Panc1 (cell line): Measurements from ENCODE around the gene TEX261. TPM values are rescaled to one million over a fixed set of nuclear protein-coding genes. Genes with fewer than 3 reads are reported as not detected.

ENCODE experiments used
- ATAC-seq: fragments of 200-7000 bp; cut with Tn5 transposase; 2 replicates; pipeline ENCODE4 v1.9.1; 2020; ENCODE audit warnings: mild to moderate bottlenecking, moderate library complexity
- BruUV-seq: library from RNA; stranded (reverse); fragments of 400-500 nt; replicated peaks from 2 replicates; lab custom pipeline; 2021; lab: Mats Ljungman, UMichigan
- CTCF ChIA-PET: fragments of 300-600 bp; sonication (Branson Sonifier 250); formaldehyde crosslinking; loops from one replicate; lab custom pipeline; 2022; ENCODE audit warnings: antibody characterized with exemption; lab: Charles Lee
- POLR2A ChIA-PET: fragments of 300-600 bp; sonication (Branson Sonifier 250); formaldehyde crosslinking; loops from one replicate; lab custom pipeline; 2022; ENCODE audit warnings: antibody characterized with exemption; lab: Charles Lee
- DNase-seq: peaks from one replicate; pipeline ENCODE4 v3.0.0-alpha.2; 2010; ENCODE audit warnings: low read depth, low spot score
- H3K27ac ChIP-seq: 2 replicates; pipeline ENCODE4 v1.5.1; 2011; ENCODE audit warnings: mild to moderate bottlenecking, low read length, inconsistent platforms
- H3K27me3 ChIP-seq: fragments of 200-500 bp; sonication (Bioruptor generic); 2 replicates; pipeline ENCODE4 v1.6.0; 2014; ENCODE audit warnings: low read length, inconsistent platforms; ENCODE audit not compliant: control insufficient read depth, insufficient read depth
- H3K36me3 ChIP-seq: fragments of 200-500 bp; sonication (Bioruptor generic); 2 replicates; pipeline ENCODE4 v1.5.1; 2014; ENCODE audit warnings: inconsistent platforms, mild to moderate bottlenecking, low read length, moderate library complexity; ENCODE audit not compliant: control insufficient read depth, insufficient read depth
- H3K4me1 ChIP-seq: 2 replicates; pipeline ENCODE4 v1.5.1; 2011; ENCODE audit warnings: inconsistent platforms, mild to moderate bottlenecking, low read length, moderate library complexity; ENCODE audit not compliant: control insufficient read depth, insufficient read depth
- H3K4me3 ChIP-seq, 2 experiments: 2 replicates each; pipeline ENCODE4 v1.5.1; 2011 to 2012; ENCODE audit warnings: low read depth in 2 of 2, low read length in 2 of 2, mild to moderate bottlenecking in 2 of 2, inconsistent platforms in 1 of 2, moderate library complexity in 1 of 2
- H3K9me3 ChIP-seq: fragments of 200-500 bp; sonication (Bioruptor generic); 2 replicates; pipeline ENCODE4 v1.5.1; 2014; ENCODE audit warnings: low read depth, mild to moderate bottlenecking, inconsistent platforms, low read length, moderate library complexity; ENCODE audit not compliant: control insufficient read depth, insufficient read depth
- CTCF ChIP-seq: fragments of 450-650 bp; IDR thresholded peaks from 2 replicates; pipeline ENCODE4 v1.5.1; 2017; ENCODE audit warnings: mild to moderate bottlenecking
- POLR2AphosphoS5 ChIP-seq: IDR thresholded peaks from 2 replicates; pipeline ENCODE4 v1.6.1; 2012; ENCODE audit warnings: mild to moderate bottlenecking, low read depth, low read length, moderate library complexity
- REST ChIP-seq, 2 experiments: IDR thresholded peaks; 2 replicates each; pipeline ENCODE4 v1.6.1; 2011 to 2012; ENCODE audit warnings: low read depth in 2 of 2, control low read depth in 1 of 2, low read length in 1 of 2, mild to moderate bottlenecking in 1 of 2, moderate library complexity in 1 of 2; ENCODE audit not compliant: insufficient read depth in 1 of 2
- SIN3A ChIP-seq: IDR thresholded peaks from 2 replicates; pipeline ENCODE4 v1.6.1; 2012; ENCODE audit warnings: low read depth, mild to moderate bottlenecking, low read length, moderate library complexity, borderline replicate concordance; ENCODE audit not compliant: insufficient read depth
- TCF7L2 ChIP-seq: IDR thresholded peaks from 2 replicates; pipeline ENCODE4 v1.6.1; 2011; ENCODE audit warnings: mild to moderate bottlenecking, low read depth, low read length, inconsistent platforms
- in situ Hi-C: cut with HindIII; loops from 2 replicates; pipeline ENCODE4 v1.10.0; 2016; ENCODE audit warnings: low sequenced_read_pairs, low pct_unique_long_range_greater_than_20kb
- intact Hi-C: fragments of 100-400 bp; cut with micrococcal nuclease; formaldehyde crosslinking; loops from one replicate; pipeline ENCODE4 v1.10.0; 2022; ENCODE audit not compliant: unreplicated experiment
- total RNA-seq: library from RNA; stranded (reverse); gene quantifications from one replicate; pipeline ENCODE4 v1.2.1, GENCODE V29; 2021; ENCODE audit not compliant: unreplicated experiment

TEX261 gene
- total RNA-seq, 1 experiment from 2014 or later, result 64.9 TPM

GRCh38 chr2:70981421-70981820, 13.3 kb downstream of the TEX261 start:
- in situ Hi-C loops (no loop called here), intact Hi-C loops (no loop called here)
- ChIA-PET CTCF (no interaction called here), POLR2A (no interaction called here)
- ATAC-seq, result no peak
- no TSS peak for BruUV-seq
- DNase-seq, result no peak
- Histone ChIP-seq H3K36me3 (no peaks in the 10 kb centered on the region), H3K27me3 (no peaks in the 10 kb centered on the region), H3K4me1 (peaks cover 5% of the 10 kb centered on the region), H3K9me3 (no peaks in the 10 kb centered on the region), H3K27ac (no peak overlapping the region), H3K4me3 (no peak overlapping the region)
- TF ChIP-seq SIN3A, result no peak
- no peak for TF ChIP-seq POLR2AphosphoS5
- no peak for TF ChIP-seq CTCF
- TF ChIP-seq TCF7L2, result no peak
- TF ChIP-seq REST (IDR thresholded peaks at IDR 0.05; ENCODE audit: insufficient read depth in 1 of 2, low read depth in 2 of 2, low read length in 1 of 2), result no peak

GRCh38 chr2:70979626-70980025, 15.0 kb downstream of the TEX261 start:
- no peaks in the 10 kb centered on the region for H3K36me3 ChIP-seq
- peaks cover 5% of the 10 kb centered on the region for H3K4me1 ChIP-seq
- H3K27me3 ChIP-seq, result no peaks in the 10 kb centered on the region
- POLR2A ChIA-PET, result no interaction called here
- intact Hi-C loops (no loop called here), in situ Hi-C loops (no loop called here)
- BruUV-seq, result no TSS peak
- DNase-seq (no peak), ATAC-seq (no peak)
- CTCF ChIA-PET, result interaction anchor here (0.6 kb wide), 1 partner anchor 580 kb away, joined by 4 read pairs; no protein-coding TSS in a partner anchor
- TF ChIP-seq REST (IDR thresholded peaks at IDR 0.05; ENCODE audit: insufficient read depth in 1 of 2, low read depth in 2 of 2, low read length in 1 of 2) (no peak), SIN3A (no peak), POLR2AphosphoS5 (no peak), CTCF (no peak)
- no peak overlapping the region for H3K4me3 ChIP-seq
- no peak overlapping the region for H3K27ac ChIP-seq
- no peaks in the 10 kb centered on the region for H3K9me3 ChIP-seq
